Bone marrow (tissue), 2 donors: ENCODE results near the gene SNN.

Source experiments
- DNase-seq, 2 donors: peaks; one replicate each; lab custom pipeline; 2025; lab: John Stamatoyannopoulos, UW

Gene SNN

DNA sequence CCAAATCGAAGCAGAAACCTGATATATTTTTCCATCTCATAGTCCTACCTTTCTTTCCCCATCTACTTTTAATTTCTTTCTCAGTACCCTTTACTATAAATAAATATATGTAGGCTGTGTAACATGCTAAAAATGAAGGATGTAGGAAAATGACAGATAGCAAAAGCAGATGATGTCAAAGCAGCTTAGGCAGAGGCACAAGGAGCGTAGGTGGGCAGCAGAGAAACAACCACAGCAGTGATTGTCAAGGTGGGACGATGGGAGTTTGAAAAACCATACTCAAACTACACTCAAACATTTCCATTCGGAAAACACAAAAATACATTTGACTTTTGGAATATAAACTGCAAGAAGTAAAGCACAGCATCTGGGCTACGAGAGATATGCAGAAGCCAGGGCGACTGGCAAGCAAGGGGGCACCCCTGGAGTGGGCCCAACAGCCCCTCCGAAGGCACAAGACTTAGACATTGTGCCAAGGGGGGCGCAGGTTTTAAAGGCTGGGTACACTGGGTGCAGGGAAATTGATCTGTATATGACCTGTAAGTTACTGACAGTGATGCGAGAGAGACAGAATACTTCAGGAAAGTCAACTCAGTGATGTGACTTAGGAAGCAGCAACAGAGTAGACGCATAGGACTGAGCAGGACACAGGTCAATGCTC lies 31.1 kb downstream of the SNN start:
- no peak for DNase-seq

DNA sequence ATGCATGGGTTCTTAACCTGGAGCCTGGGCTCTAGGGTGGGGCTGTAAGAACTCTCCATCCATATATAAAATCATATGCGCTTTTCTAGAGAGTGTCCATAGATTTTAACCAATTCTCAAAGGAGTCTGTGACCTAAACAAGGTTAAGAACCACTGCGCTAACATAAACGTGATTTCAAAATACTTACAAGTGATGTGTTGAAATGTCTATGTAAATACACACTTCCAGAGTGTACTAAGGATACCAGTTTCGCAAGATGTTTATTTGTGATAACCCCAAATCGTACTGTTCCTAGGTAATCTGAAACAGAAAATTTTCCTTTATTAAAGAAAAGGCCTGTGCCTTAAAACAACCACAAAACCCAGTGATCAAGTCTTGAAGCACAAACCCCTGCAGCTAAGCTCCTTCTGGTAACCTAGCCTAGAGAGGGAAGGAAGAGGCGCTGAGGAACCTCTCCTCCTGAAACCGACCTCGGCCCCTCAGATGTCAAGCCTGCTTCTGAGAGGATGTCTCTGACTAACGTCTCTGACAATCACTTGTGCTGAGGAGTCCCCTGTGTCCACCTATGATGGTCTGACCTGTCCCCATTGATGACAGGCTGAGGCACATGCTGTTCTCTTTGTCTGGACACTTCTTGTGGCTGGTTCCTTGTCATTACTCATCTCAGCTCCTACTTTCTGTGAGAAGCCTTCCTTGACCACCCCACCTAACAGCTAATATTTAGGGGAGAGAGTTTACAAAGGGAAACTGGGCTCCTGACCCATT lies 32.2 kb downstream of the SNN start:
- DNase-seq: no peak

DNA sequence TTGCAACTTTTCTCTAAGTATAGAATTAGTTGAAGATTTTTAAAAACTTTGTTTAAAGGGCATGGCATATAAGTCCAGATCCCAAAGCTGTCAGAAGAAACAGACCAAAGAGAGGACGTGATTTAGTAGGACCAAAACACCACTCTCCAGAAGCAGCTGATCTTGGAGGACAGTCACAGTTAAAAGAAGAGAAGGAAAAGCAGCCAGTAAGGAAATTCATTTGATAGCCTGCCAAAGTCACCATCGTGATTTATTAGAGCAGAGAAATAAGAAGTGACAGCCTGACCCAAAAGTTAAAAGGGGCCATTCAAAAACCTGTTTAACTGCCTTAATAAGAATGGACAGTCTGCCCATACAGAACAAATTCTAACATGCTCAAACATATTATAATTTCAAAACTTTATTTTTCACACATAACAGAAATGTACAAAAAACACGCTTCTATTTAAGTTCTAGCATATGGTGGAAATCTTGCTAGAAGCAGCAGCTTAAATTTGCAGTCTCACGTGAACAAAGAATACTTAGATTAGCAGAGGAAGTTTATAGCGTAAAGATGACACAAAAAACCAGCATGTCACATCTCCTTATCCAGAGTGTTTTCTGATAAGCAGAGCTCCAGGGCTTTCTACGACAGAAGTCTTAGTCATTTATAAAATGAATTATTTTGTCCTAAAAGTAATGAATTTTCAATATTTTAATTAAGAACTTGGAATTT lies 37.2 kb downstream of the SNN start:
- DNase-seq: no peak

DNA sequence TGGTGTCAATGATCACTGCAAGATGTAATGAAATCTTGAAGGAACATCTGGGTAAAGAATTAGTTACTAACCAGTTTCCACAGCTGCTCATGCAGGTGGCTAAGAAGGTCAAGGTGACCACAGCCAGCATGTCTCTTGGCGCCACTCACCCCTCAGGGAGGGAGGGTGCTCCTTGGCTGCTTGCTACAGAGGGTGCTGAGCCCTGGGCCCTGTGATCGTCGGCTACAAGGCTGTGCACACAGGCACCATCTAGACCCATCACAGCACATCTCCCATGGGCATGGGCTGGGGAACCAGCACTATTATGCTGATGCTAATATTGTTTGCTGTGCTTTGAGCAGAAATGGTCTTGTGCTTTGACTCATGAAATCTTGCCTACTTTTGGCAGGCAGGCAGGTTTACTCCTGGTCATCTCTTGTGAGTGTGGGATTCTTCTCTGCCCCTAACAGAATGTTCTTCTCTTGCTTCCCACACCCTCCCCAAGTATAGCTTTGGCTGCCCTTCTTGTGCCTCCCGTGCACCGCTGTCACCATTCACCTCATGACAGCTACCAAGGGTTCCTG lies 38.0 kb downstream of the SNN start:
- no peak for DNase-seq

DNA sequence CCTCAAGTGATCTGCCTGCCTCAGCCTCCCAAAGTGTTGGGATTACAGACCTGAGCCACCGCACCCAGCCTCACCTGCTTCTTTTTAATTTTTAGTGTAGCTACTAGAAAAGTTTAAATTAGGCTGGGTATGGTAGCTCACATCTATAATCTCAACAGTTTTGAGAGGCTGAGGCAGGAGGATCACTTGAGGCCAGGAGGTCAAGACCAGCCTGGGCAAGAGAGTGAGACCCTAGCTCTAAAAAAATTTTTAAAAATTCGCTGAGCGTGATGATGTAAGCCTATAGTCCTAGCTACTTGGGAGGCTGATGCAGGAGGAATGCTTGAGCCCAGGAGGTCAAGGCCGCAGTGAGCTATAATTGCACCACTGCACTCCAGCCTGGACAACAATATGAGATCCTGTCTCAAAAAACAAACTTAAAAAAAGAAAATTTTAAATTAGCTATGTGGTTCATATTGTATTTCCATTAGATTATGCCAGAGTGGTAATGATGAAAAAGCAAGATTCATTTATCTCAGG lies 39.5 kb downstream of the SNN start:
- no peak for DNase-seq

DNA sequence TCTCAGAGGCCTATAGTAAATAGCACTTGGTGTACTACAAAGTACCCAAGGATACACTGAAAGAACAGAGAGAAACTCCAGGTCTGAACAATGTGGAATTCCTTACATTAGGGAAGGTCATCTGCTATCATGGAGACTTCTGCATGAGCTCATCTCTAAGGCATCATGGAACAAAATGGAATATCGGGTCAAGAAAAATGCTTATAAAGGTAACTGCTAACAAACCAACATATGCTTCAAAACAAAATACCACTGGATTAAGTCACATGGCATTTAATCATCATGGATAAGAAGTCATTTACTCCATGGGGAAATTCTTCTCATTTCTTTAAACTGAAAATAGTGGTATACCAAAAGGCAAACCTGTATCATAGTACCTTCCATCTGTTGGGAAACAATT lies 40.2 kb downstream of the SNN start:
- DNase-seq: no peak

DNA sequence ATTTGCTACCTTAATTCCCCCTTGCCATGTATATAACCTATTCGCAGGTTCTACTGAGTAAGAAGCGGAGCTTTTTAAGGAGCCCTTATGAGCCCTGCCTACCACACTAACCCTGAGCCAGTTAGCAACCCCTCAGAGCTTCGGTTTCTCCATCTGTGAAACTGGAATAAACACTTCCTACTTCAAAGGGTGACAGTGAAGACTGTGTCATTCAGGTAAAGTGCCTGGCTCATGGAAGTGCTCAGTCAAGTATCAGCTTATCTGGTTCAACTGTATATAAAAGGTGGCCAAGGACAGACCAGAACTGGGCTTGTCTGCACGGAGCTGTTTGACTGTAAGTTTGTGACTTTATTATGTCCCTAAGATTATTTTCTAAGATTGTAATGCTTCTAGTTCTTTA lies 43.4 kb downstream of the SNN start:
- DNase-seq: no peak

DNA sequence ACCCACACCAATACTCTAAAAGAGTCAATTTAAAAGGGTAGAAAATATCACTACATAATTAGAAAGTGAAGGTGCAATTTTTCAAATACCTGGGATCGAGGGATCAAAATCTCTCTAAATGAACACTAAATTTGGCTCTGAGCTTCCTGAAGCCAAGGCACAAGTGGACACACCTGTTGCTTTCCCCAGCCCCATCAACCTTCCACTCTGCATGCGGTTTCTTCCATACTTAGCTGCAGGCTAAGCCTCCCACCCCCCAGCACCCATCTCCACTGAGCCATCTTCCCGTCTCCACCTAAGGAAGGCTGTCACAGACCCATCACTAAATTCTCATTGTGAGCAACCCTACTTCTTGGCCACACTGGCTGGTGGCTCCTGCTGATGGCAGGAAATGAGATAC lies 43.9 kb downstream of the SNN start:
- DNase-seq: no peak

DNA sequence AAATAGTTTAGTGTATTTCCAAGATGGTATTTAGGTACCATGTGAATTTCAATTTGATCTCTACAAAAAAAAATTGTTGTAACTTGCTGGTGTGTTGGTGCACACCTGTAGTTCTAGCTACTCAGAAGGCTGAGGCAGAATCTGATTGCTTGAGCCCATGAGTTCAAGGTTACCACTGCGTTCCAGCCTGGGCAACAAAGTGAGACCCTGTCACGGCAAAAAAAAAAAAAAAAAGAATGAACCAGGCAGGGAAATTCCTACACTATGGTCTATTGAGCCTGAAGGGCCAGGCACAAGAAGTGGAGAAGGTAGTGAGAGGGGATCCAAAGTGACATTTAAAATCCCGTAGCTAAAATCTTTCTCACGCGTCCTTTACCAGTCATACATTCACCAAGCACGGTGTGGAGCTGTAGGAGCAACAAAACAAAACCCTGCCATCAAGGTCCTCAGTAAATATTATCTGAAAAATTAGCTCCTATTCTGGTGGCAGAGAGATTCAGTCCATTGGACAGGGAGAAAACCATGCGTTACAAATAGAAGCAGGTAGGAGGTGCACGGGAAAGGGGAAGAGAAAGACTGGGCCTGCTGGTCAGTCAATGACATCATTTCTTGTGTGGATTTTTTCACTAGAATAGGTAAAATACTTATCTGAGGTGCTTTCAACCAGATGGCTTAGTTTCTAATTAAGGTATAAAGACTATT lies 47.1 kb downstream of the SNN start:
- DNase-seq: no peak

DNA sequence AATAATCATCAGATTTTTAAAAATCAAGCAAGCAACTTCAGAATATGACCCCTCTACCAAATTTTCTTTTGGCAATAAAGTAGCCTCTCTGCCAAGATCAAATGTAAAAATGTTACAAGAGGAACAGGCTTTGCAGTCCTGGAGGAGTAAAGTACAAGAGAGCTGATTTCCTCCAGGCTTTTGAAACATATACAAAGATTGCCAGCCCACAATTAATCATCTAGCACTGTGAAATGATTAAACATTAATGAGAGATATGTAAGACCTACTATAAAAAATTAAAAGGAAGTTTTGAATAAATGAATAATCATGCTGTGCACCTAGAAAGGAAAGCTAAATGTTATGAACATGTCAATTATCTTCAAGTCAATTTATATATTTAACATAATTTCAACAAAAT lies 48.1 kb downstream of the SNN start:
- no peak for DNase-seq

DNA sequence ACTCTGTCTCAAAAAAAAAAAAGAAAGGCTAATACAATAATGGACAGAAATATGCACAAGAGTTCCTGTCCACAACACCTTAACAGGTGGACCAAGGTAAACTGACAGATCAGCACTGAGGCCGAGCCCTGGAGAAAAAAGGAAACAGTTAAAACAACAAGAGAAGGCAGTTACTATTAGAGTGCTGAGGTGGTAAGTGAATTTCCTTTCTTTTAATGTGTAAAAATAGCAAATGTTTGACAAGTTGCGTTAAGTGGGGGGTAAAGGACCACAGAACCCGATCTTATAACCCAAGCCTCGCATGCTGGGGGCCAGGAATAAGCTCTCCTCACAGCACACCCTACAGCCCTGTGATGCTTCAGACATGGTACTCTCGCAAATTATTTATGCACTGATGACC lies 49.6 kb downstream of the SNN start:
- DNase-seq: no peak

DNA sequence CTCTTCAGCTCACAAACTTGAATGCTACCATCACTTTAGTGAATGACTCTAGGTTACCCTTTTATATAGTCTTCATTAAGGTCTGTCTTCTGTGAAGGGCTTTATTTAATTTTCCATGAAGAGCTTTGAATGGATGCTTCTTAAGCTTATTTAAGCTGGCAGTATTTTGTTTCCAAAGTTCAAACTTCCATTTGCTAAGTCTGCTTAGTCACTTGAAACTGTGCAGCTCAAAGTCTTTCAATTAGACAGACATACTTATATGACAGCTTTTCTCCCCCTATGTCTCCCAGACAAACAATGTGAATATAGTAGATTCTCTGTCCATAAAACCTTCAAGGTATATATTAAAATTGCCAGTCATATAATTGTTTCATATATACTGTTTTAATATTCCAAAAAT lies 50.9 kb downstream of the SNN start:
- DNase-seq: no peak

DNA sequence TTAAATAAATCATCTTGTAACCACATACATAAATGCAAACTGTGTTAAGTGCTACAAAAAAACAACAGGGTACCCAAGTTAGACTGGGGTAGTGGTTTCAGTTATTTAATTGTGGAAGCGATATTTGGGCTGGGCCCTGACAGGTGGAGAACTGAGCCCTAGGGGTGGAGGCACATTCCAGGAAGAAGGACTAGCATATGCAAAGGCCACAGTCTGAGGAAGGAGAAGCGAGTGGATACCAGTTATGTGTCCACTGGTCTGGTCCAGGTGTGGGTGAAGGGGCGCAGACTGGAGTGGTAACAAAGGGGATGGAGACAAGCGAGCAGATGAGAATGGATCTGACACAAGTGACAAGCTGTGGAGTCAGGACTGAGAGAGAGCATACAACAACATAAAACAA lies 51.5 kb downstream of the SNN start:
- no peak for DNase-seq

DNA sequence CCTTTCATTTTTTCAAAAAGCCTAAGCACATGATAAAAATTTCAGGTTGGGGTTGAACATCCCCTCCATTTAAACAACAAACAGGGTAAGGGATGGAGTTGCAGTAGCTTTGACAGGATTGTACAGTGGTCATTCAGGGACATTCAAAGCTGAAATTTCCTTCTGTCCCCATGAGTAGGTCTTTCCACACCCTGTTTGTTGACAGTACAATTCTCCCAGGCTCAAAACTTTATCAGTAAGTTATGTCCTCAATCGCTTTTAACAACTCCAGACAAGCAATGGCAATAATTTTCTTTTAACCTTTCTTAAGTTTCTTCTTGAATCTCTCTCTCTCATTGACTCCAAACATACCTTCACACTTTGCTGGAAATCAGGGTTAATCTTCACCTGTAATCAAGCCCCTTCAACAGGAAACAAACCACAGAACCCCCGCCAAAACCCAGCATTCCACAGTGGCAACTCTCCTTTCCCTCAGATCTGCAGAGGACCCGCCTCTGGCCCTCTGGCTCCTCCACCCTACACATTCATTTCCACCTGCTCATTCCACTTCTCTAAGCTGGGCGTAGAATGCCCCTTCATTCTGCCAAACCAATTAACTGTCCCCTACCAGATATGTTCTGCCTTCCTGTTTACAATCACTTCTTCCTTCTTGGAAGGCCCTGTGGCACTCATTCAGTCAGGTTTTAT lies 53.7 kb downstream of the SNN start:
- no peak for DNase-seq

DNA sequence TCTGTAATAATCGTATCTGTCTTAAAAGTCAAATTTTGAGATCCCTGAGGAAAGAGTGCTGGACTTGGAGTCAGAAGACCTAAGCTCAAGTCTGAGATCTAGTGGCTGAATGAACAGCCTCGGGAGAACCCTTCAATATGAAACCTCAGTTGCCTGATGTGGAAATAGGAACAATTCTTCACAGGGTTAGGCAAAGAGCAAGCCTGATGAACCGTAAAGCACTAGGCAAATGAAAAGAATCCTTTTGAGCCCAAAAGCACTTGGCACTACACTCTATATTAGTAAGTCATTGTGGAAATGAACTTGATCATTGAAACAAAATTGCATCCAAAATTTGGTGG lies 54.2 kb downstream of the SNN start:
- DNase-seq: no peak

DNA sequence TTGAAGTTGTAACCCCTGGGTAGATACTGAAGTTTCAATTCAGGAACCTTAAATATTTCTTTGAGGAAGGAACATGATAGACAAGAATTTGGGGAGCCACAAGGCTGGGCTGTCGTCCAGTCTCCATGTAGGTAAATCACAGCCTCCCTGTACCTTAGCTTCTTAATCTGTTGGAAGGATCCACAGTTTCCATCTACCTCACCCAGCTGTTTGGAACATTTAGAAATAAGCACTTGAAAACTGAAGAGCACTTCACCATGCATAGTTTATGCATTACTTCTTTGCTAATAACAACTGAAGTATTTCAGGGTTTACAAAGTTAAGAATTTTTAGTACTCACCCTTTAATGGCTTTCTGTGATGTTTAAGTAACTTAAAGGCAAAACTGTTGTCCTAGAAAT lies 57.2 kb downstream of the SNN start:
- no peak for DNase-seq

DNA sequence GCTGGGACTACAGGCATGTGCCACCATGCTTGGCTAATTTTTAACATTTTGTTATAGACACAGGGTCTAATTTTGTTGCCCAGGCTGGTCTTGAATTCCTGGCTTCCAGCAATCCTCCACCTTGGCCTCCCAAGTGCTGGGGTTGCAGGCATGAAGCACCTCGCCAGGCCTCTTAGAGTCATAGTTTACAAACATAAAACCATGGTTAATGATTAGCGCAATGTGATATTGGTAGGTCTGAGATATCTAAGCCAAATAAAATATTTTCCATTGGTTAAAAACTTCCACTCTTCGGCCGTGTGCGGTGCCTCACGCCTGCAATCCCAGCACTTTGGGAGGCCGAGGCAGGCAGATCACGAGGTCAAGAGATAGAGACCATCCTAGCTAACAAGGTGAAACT lies 57.8 kb downstream of the SNN start:
- DNase-seq: no peak

DNA sequence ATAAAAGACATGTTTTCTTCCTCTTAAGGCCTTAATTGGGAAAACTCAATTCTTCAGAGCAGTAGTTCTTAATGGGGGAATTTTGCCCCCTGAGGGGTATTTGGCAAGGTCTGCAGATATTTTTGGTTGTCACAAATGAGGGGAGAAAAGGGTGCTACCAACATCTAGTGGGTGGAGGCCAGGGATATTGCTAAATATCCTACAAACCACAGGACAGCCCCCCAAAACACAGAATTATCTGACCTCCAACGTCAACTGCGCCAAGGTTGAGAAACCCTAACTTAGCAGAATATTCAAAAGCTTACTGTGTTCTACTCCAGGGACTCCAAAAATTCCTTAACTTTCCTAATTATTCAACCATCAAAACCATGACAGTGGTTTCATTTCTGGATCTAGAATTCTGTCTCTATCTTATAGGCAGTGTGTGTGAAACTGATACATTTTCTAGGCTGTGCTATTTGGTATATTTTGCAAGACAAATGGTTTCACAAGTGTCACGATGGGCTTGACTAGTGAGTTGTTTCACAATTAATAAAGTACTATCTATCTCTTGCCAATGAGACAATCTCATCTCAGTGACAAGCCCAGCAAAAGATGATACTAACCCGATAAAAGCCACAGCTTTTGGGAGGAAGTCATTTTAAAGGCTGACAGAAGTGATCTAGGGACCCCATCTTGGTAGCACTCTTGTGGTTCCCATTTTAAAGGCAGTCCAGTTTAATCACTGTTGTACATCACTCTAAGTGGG lies 59.7 kb downstream of the SNN start:
- DNase-seq: no peak
